Body of pancreas (tissue), 4 donors: Measurements from ENCODE around the gene RASIP1.

Experiments used
- POLR2A ChIP-seq, 3 donors: fragments of 450-650 bp; IDR thresholded peaks; one replicate each; pipeline ENCODE4 v1.6.1; 2016; ENCODE audit warnings: antibody characterized with exemption in 3 of 3, mild to moderate bottlenecking in 2 of 3
- TF ChIP-seq, protein P1 (sequence below), 7 experiments: fragments of 450-650 bp in 4 of 7; fragments of 200-600 bp in 3 of 7; sonication (generic) in 3 of 7; IDR thresholded peaks; one replicate each; pipeline ENCODE4 v1.5.1; 2016 to 2019; ENCODE audit warnings: antibody characterized with exemption in 7 of 7

GRCh38 chr19:48715681-48716171, 24.7 kb downstream of the RASIP1 start:
- TF ChIP-seq, protein P1, sequence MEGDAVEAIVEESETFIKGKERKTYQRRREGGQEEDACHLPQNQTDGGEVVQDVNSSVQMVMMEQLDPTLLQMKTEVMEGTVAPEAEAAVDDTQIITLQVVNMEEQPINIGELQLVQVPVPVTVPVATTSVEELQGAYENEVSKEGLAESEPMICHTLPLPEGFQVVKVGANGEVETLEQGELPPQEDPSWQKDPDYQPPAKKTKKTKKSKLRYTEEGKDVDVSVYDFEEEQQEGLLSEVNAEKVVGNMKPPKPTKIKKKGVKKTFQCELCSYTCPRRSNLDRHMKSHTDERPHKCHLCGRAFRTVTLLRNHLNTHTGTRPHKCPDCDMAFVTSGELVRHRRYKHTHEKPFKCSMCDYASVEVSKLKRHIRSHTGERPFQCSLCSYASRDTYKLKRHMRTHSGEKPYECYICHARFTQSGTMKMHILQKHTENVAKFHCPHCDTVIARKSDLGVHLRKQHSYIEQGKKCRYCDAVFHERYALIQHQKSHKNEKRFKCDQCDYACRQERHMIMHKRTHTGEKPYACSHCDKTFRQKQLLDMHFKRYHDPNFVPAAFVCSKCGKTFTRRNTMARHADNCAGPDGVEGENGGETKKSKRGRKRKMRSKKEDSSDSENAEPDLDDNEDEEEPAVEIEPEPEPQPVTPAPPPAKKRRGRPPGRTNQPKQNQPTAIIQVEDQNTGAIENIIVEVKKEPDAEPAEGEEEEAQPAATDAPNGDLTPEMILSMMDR (IDR thresholded peaks at IDR 0.05): no peak
- no peak for TF ChIP-seq POLR2A (IDR thresholded peaks at IDR 0.05)
